AG04450 (cell line): ENCODE data around the gene NPIPB6. TPM values are rescaled to one million over a fixed set of nuclear protein-coding genes. Genes with fewer than 3 reads are reported as not detected.

Source experiments
- CTCF ChIA-PET: fragments of 300-600, 350-600 bp; formaldehyde crosslinking; extraction: SDS; loops from one replicate; lab custom pipeline; 2022; ENCODE audit warnings: antibody characterized with exemption, inconsistent platforms; lab: Charles Lee
- POLR2A ChIA-PET: fragments of 350-600 bp; formaldehyde crosslinking; extraction: SDS; loops from one replicate; lab custom pipeline; 2021; ENCODE audit warnings: antibody characterized with exemption, inconsistent platforms; lab: Yijun Ruan, JAX
- DNase-seq: peaks from one replicate; pipeline ENCODE4 v3.0.0-alpha.2; 2011; ENCODE audit warnings: low read depth, low spot score
- H3K27ac ChIP-seq: one replicate; pipeline ENCODE4 v1.5.1; 2012; ENCODE audit warnings: low read depth, low read length, control low read depth
- H3K27me3 ChIP-seq: one replicate; pipeline ENCODE4 v1.6.0; 2012; ENCODE audit warnings: low read length; ENCODE audit not compliant: control insufficient read depth, insufficient read depth
- H3K4me3 ChIP-seq: 2 replicates; pipeline ENCODE4 v1.5.1; 2011; ENCODE audit warnings: mild to moderate bottlenecking, low read depth, low read length, control low read depth
- H3K9me3 ChIP-seq: 2 replicates; pipeline ENCODE4 v1.5.1; 2012; ENCODE audit warnings: low read length; ENCODE audit not compliant: control insufficient read depth, insufficient read depth
- polyA plus RNA-seq: library from polyadenylated mRNA; depleted of rRNA; stranded (reverse); fragments of >200 nt; gene quantifications from 2 replicates; pipeline ENCODE4 v1.2.3, GENCODE V29; 2011
- TF ChIP-seq, protein P1 (sequence below): IDR thresholded peaks from 2 replicates; pipeline ENCODE4 v1.5.1; 2011; ENCODE audit warnings: low read depth, low read length, control low read depth, inconsistent platforms

The NPIPB6 gene
- polyA plus RNA-seq, 1 experiment = 0.47 TPM

- Histone ChIP-seq H3K4me3 (no peak overlapping the region), H3K27me3 (no peaks in the 10 kb centered on the region), H3K27ac (no peak overlapping the region), H3K9me3 (no peaks in the 10 kb centered on the region)
- TF ChIP-seq, protein P1, sequence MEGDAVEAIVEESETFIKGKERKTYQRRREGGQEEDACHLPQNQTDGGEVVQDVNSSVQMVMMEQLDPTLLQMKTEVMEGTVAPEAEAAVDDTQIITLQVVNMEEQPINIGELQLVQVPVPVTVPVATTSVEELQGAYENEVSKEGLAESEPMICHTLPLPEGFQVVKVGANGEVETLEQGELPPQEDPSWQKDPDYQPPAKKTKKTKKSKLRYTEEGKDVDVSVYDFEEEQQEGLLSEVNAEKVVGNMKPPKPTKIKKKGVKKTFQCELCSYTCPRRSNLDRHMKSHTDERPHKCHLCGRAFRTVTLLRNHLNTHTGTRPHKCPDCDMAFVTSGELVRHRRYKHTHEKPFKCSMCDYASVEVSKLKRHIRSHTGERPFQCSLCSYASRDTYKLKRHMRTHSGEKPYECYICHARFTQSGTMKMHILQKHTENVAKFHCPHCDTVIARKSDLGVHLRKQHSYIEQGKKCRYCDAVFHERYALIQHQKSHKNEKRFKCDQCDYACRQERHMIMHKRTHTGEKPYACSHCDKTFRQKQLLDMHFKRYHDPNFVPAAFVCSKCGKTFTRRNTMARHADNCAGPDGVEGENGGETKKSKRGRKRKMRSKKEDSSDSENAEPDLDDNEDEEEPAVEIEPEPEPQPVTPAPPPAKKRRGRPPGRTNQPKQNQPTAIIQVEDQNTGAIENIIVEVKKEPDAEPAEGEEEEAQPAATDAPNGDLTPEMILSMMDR = no peak
- POLR2A ChIA-PET = no interaction called here
- no peak for DNase-seq
- CTCF ChIA-PET = no interaction called here
Observed at GRCh38 chr16:28311913-28312312, 51.4 kb downstream of the NPIPB6 start.

DNA sequence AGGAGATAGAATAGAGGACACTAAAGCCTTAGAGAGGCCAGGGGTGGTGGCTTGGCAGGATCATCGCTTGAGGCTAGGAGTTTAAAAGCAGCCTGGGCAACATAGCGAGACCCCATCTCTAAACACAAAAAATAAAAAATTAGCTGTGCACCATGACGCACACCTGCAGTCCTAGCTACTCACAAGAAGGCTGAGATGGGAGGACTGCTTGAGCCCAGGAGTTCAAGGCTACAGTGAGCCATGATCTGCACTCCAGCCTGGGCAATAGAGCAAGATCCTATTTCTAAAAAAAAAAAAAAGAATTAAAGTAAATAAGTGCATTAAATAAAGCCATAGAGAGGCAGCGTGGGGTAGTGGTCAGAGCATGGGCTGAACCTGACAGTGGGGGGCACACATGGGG is 51.9 kb downstream of the NPIPB6 start:
- H3K27ac ChIP-seq = no peak overlapping the region
- TF ChIP-seq, protein P1 = no peak
- no peaks in the 10 kb centered on the region for H3K27me3 ChIP-seq
- no peak for DNase-seq
- H3K9me3 ChIP-seq = no peaks in the 10 kb centered on the region
- no peak overlapping the region for H3K4me3 ChIP-seq
- ChIA-PET POLR2A (no interaction called here), CTCF (no interaction called here)

GRCh38 chr16:28310796-28311195 is 52.5 kb downstream of the NPIPB6 start:
- Histone ChIP-seq H3K27ac (no peak overlapping the region), H3K4me3 (no peak overlapping the region), H3K9me3 (no peaks in the 10 kb centered on the region), H3K27me3 (peaks cover 2% of the 10 kb centered on the region)
- TF ChIP-seq, protein P1 = no peak
- DNase-seq = no peak
- CTCF ChIA-PET = no interaction called here
- POLR2A ChIA-PET = no interaction called here

- POLR2A ChIA-PET = no interaction called here
- CTCF ChIA-PET = no interaction called here
- no peak overlapping the region for H3K27ac ChIP-seq
Observed at GRCh38 chr16:28309811-28310311, 53.4 kb downstream of the NPIPB6 start.

GRCh38 chr16:28308794-28309584 is 54.3 kb downstream of the NPIPB6 start:
- TF ChIP-seq, protein P1 = no peak
- DNase-seq = no peak
- ChIA-PET POLR2A (no interaction called here), CTCF (interaction anchor here (1.1 kb wide), 1 partner anchor 9 kb away, joined by 6 read pairs; no protein-coding TSS in a partner anchor)
- H3K9me3 ChIP-seq = no peaks in the 10 kb centered on the region
- H3K27me3 ChIP-seq = peaks cover 2% of the 10 kb centered on the region
- H3K27ac ChIP-seq = no peak overlapping the region
- no peak overlapping the region for H3K4me3 ChIP-seq

More at GRCh38 chr16:28309811-28310311, 53.4 kb downstream of the NPIPB6 start:
- TF ChIP-seq, protein P1 = no peak
- Histone ChIP-seq H3K4me3 (no peak overlapping the region), H3K9me3 (no peaks in the 10 kb centered on the region), H3K27me3 (peaks cover 2% of the 10 kb centered on the region)
- DNase-seq = no peak
